ENCODE results near the gene TM2D3. TPM values are rescaled to one million over a fixed set of nuclear protein-coding genes. Genes with fewer than 3 reads are reported as not detected.

TM2D3 gene
- total RNA-seq, 1 experiment from 2014 or later: 48.8 TPM

GRCh38 chr15:101615986-101616848 is 36.0 kb downstream of the TM2D3 start:
- Mint-ChIP-seq H3K27ac (ENCODE audit: unreplicated experiment) (no peak overlapping the region), H3K9me3 (ENCODE audit: low read depth, unreplicated experiment) (no peaks in the 10 kb centered on the region), H3K4me3 (ENCODE audit: low read depth, unreplicated experiment) (peak overlapping the region; percentile 59), H3K36me3 (ENCODE audit: insufficient read depth, unreplicated experiment) (peaks cover 5% of the 10 kb centered on the region), H3K27me3 (ENCODE audit: unreplicated experiment) (peaks cover 62% of the 10 kb centered on the region), H3K4me1 (ENCODE audit: low read depth, unreplicated experiment) (peaks cover 26% of the 10 kb centered on the region)
- BruUV-seq (replicated peaks): no TSS peak
- DNase-seq: peak; percentile 58
- CTCF ChIA-PET: interaction anchor here (1.0 kb wide), 2 partner anchors 9 to 18 kb away, joined by 3 read pairs; no protein-coding TSS in a partner anchor
- no peak for TF ChIP-seq CTCF (IDR thresholded peaks at IDR 0.05; ENCODE audit: unreplicated experiment)
- intact Hi-C loops (cut with micrococcal nuclease; ENCODE audit: unreplicated experiment): no loop called here

DNA sequence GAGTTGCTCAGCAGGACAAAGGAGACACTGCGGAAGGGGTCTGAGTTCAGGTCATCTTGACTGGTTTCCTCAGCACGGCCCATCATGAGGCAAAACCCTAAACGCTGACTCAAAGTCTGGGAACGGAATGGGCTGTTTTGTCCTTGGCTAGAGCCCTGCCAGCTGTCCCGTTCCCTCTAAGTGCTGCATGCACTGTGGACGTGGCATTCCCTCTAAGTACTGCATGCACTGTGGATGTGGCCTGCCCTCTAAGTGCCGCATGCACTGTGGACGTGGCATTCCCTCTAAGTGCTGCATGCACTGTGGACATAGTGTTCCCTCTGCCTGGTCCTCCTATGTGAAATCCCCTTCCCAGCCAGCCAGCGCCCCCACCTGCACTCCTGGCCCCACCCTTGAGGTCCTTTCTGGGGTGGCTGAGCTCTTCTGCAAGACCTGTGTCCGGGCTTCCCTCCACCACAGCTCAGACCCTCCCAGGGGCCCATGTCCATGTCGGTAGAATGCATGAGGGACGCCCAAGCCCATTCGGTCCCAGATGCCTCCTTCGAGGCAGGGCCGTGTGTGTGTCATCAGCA is 36.7 kb downstream of the TM2D3 start:
- no peak overlapping the region for H3K27ac Mint-ChIP-seq (ENCODE audit: unreplicated experiment)
- peaks cover 5% of the 10 kb centered on the region for H3K36me3 Mint-ChIP-seq (ENCODE audit: insufficient read depth, unreplicated experiment)
- no peak for DNase-seq
- BruUV-seq (replicated peaks): no TSS peak
- peak overlapping the region; percentile 59 for H3K4me3 Mint-ChIP-seq (ENCODE audit: low read depth, unreplicated experiment)
- H3K9me3 Mint-ChIP-seq (ENCODE audit: low read depth, unreplicated experiment): no peaks in the 10 kb centered on the region
- CTCF ChIA-PET: interaction anchor here (1.0 kb wide), 1 partner anchor 8 kb away, joined by 3 read pairs; no protein-coding TSS in a partner anchor
- TF ChIP-seq CTCF (IDR thresholded peaks at IDR 0.05; ENCODE audit: unreplicated experiment): no peak
- intact Hi-C loops (cut with micrococcal nuclease; ENCODE audit: unreplicated experiment): no loop called here
- peaks cover 69% of the 10 kb centered on the region for H3K27me3 Mint-ChIP-seq (ENCODE audit: unreplicated experiment)
- peaks cover 26% of the 10 kb centered on the region for H3K4me1 Mint-ChIP-seq (ENCODE audit: low read depth, unreplicated experiment)

DNA sequence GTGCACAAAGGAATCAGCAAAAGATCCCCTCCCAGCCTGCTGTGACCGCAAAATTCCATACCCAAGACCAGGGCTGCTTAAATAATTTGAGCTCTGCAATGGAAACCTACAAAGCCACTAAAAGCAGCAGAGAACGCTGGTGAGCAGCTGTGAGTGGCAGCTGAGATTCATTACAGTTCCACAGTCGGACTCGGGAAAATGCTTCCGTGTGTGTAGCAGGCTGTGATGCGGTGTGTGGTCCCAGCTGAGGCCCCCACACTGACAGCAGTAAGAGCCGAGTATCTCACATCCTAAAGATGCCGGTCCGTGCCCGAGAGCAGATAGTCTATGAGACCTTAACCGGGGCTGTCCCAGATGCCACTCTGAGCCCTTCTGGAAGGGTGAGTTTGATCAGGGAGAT is 37.4 kb downstream of the TM2D3 start:
- no peak for TF ChIP-seq CTCF (IDR thresholded peaks at IDR 0.05; ENCODE audit: unreplicated experiment)
- H3K4me3 Mint-ChIP-seq (ENCODE audit: low read depth, unreplicated experiment): no peak overlapping the region
- H3K27me3 Mint-ChIP-seq (ENCODE audit: unreplicated experiment): peaks cover 73% of the 10 kb centered on the region
- no peak overlapping the region for H3K27ac Mint-ChIP-seq (ENCODE audit: unreplicated experiment)
- H3K36me3 Mint-ChIP-seq (ENCODE audit: insufficient read depth, unreplicated experiment): peaks cover 5% of the 10 kb centered on the region
- peaks cover 26% of the 10 kb centered on the region for H3K4me1 Mint-ChIP-seq (ENCODE audit: low read depth, unreplicated experiment)
- BruUV-seq (replicated peaks): no TSS peak
- DNase-seq: no peak
- CTCF ChIA-PET: no interaction called here
- intact Hi-C loops (cut with micrococcal nuclease; ENCODE audit: unreplicated experiment): no loop called here
- H3K9me3 Mint-ChIP-seq (ENCODE audit: low read depth, unreplicated experiment): no peaks in the 10 kb centered on the region

- intact Hi-C loops (cut with micrococcal nuclease; ENCODE audit: unreplicated experiment): no loop called here
- Mint-ChIP-seq H3K9me3 (ENCODE audit: low read depth, unreplicated experiment) (no peaks in the 10 kb centered on the region), H3K4me1 (ENCODE audit: low read depth, unreplicated experiment) (peaks cover 26% of the 10 kb centered on the region), H3K27me3 (ENCODE audit: unreplicated experiment) (peaks cover 73% of the 10 kb centered on the region), H3K4me3 (ENCODE audit: low read depth, unreplicated experiment) (no peak overlapping the region), H3K27ac (ENCODE audit: unreplicated experiment) (no peak overlapping the region), H3K36me3 (ENCODE audit: insufficient read depth, unreplicated experiment) (peaks cover 5% of the 10 kb centered on the region)
- BruUV-seq (replicated peaks): no TSS peak
- TF ChIP-seq CTCF (IDR thresholded peaks at IDR 0.05; ENCODE audit: unreplicated experiment): no peak
- DNase-seq: no peak
- CTCF ChIA-PET: no interaction called here
Measured at GRCh38 chr15:101614001-101614585, 38.1 kb downstream of the TM2D3 start.

All from Calu3 (cell line).